Measurements from ENCODE around the gene CAPZA1. TPM values are rescaled to one million over a fixed set of nuclear protein-coding genes. Genes with fewer than 3 reads are reported as not detected.
"Not testable (repeated sequence)": the region's sequence is repeated elsewhere in the genome, so short reads cannot be mapped to it uniquely, and the experiment has no call there.

Gene CAPZA1
- total RNA-seq, 2 donors from 2014 or later: 48.1 to 59.9 TPM

GRCh38 chr1:112624493-112624892 is 4.9 kb downstream of the CAPZA1 start:
- intact Hi-C loops (cut with DNase I); DNase-seq; ATAC-seq: not testable (repeated sequence)

GRCh38 chr1:112625696-112626095 is 6.1 kb downstream of the CAPZA1 start:
- ATAC-seq (peak; percentile 52 to 75), DNase-seq (peak; percentile 54)
- intact Hi-C loops (cut with DNase I): no loop called here

GRCh38 chr1:112626193-112626592 is 6.6 kb downstream of the CAPZA1 start:
- DNase-seq: no peak
- intact Hi-C loops (cut with DNase I): no loop called here
- no peak for ATAC-seq

- no peak for DNase-seq
- intact Hi-C loops (cut with DNase I): no loop called here
- ATAC-seq: no peak
Measured at GRCh38 chr1:112626887-112627286, 7.3 kb downstream of the CAPZA1 start.

GRCh38 chr1:112628516-112628915 is 8.9 kb downstream of the CAPZA1 start:
- intact Hi-C loops (cut with DNase I): no loop called here
- DNase-seq: no peak
- ATAC-seq: no peak

- no peak for ATAC-seq
- no peak for DNase-seq
- intact Hi-C loops (cut with DNase I): no loop called here
Measured at GRCh38 chr1:112629256-112629655, 9.6 kb downstream of the CAPZA1 start.

GRCh38 chr1:112633628-112634027 is 14.0 kb downstream of the CAPZA1 start:
- DNase-seq (no peak), ATAC-seq (no peak)
- intact Hi-C loops (cut with DNase I): no loop called here

GRCh38 chr1:112634367-112634766 is 14.7 kb downstream of the CAPZA1 start:
- ATAC-seq: no peak
- intact Hi-C loops (cut with DNase I): no loop called here
- DNase-seq: no peak

GRCh38 chr1:112636056-112636455 is 16.4 kb downstream of the CAPZA1 start:
- ATAC-seq (no peak), DNase-seq (no peak)
- intact Hi-C loops (cut with DNase I): no loop called here

GRCh38 chr1:112636597-112637253 is 17.1 kb downstream of the CAPZA1 start:
- intact Hi-C loops (cut with DNase I): no loop called here
- ATAC-seq (no peak), DNase-seq (no peak)

- DNase-seq (no peak), ATAC-seq (no peak)
- intact Hi-C loops (cut with DNase I): no loop called here
Measured at GRCh38 chr1:112637254-112638109, 17.9 kb downstream of the CAPZA1 start.

- intact Hi-C loops (cut with DNase I): no loop called here
- ATAC-seq: no peak
- no peak for DNase-seq
Measured at GRCh38 chr1:112638110-112638428, 18.4 kb downstream of the CAPZA1 start.

GRCh38 chr1:112640437-112640836 is 20.8 kb downstream of the CAPZA1 start:
- intact Hi-C loops (cut with DNase I); ATAC-seq; DNase-seq: not testable (repeated sequence)

- ATAC-seq (no peak), DNase-seq (no peak)
- intact Hi-C loops (cut with DNase I): no loop called here
Measured at GRCh38 chr1:112643080-112643479, 23.4 kb downstream of the CAPZA1 start.

GRCh38 chr1:112646225-112646624 is 26.6 kb downstream of the CAPZA1 start:
- intact Hi-C loops (cut with DNase I): no loop called here
- DNase-seq (no peak), ATAC-seq (no peak)

- DNase-seq (no peak), ATAC-seq (no peak)
- intact Hi-C loops (cut with DNase I): loop anchor here in 1 of 2 donors (10.0 kb wide), 1 partner anchor 46 kb away; no protein-coding TSS in a partner anchor
Measured at GRCh38 chr1:112651205-112651604, 31.6 kb downstream of the CAPZA1 start.

- intact Hi-C loops (cut with DNase I): no loop called here
- DNase-seq (no peak), ATAC-seq (no peak)
Measured at GRCh38 chr1:112665857-112666256, 46.2 kb downstream of the CAPZA1 start.

- ATAC-seq (no peak), DNase-seq (no peak)
- intact Hi-C loops (cut with DNase I): no loop called here
Measured at GRCh38 chr1:112666946-112667345, 47.3 kb downstream of the CAPZA1 start.

GRCh38 chr1:112672009-112672408 is 52.4 kb downstream of the CAPZA1 start:
- ATAC-seq (no peak), DNase-seq (no peak)
- intact Hi-C loops (cut with DNase I): no loop called here

GRCh38 chr1:112672842-112673241 is 53.2 kb downstream of the CAPZA1 start:
- intact Hi-C loops (cut with DNase I): no loop called here
- DNase-seq (no peak), ATAC-seq (no peak)
